Stimulated activated CD4-positive, alpha-beta T cell treated with anti-CD3 and anti-CD28 coated beads, Interleukin-4, amount 100 ng/mL, for 24 hours (primary cell): ENCODE data around the gene BCL2A1.
"Not testable (repeated sequence)": the region's sequence is repeated elsewhere in the genome, so short reads cannot be mapped to it uniquely, and the experiment has no call there.

ENCODE experiments used
- DNase-seq: peaks from one replicate; pipeline ENCODE4 v3.0.0-alpha.2; 2020

The BCL2A1 gene

DNA sequence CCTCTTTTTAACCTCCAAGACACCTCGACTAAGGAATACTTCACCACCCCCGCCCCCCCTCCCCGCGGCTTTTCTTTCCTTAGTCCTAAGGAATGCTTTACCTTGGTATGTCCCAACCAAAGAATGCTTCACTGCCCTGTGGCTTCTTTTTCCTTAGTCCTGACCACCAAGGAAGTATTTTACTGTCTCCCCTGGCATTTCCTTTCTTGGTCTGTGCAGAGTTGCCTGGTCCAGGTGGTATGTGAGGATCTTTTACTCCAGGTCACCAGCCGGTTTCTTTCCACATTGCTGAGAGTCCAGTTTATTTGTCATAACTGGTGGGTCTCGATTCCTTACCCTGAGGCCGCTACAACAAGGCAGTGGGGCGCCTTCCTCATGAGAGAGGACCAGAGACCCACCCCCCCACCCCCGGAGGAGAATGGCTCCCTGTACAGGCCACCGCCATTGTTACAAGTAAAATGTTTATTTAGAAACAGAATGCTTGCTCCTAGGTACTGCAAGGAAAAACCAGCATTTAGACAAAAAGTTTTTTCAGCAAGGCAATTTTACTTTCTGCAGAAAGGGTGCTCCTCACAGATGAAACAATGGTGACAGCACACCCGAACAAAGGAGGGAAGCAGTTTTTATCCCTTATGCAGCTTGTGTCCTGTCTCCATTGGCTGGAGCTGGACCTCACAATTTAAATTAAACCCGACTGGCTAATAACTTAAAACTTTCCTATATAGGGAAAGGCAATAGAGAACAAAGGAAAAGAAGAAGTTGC, 51.1 kb downstream of the BCL2A1 start:
- DNase-seq: no peak

DNA sequence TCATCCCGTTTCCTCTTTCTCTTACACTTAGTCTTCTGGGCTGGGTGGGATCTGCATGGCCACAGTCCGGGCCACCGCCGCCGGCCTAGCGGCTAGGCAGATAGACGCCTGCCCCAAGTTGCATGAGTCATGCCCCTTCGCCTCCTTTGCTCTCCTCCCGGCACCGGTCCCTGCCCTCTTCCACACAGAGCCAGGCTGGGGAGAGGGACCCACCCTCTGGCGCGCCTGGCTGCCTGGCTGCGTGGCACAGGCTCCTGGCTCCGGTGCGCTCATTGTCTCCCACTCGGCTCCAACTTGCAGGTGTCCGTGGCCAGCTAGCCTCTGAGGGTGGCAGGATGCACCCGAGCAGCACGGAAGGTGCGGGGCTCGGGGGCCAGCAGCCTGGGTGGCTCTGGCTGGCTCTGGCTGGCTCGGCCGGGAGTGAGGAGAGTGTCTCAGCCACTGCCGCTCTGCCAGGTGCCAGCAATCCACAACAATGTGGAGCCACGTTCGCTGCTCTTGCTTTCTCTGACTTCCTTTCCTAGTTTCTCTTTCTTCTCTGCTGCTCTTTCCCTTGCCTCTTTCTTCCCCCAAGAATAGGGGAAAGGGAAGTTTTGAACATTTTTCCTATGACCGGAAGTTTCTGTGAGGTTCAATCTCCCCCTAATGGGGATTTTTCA, 51.8 kb downstream of the BCL2A1 start:
- DNase-seq: no peak

DNA sequence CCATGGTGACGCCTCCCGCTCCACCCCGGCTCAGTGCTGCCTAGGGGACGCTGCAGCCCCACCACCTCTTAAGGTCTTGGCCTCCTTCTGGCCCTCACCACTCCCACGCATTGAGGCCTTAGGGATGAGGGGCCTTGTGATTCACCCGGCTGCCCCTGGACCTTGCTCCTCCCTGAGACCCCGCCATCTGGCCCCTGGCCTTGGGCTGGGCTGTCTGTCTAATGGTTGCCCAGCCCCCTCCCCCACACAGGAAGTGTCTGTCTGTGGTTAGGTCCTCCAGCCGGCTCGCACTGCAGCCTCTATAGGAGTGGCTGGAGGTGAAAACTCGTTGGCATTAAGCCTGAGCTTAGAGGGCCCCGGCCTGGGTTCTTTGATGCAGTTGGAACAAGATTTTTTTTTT, 52.7 kb downstream of the BCL2A1 start:
- no peak for DNase-seq

- DNase-seq: no peak
These were observed 54.4 kb downstream of the BCL2A1 start for GRCh38 chr15:79916502-79917132.

DNA sequence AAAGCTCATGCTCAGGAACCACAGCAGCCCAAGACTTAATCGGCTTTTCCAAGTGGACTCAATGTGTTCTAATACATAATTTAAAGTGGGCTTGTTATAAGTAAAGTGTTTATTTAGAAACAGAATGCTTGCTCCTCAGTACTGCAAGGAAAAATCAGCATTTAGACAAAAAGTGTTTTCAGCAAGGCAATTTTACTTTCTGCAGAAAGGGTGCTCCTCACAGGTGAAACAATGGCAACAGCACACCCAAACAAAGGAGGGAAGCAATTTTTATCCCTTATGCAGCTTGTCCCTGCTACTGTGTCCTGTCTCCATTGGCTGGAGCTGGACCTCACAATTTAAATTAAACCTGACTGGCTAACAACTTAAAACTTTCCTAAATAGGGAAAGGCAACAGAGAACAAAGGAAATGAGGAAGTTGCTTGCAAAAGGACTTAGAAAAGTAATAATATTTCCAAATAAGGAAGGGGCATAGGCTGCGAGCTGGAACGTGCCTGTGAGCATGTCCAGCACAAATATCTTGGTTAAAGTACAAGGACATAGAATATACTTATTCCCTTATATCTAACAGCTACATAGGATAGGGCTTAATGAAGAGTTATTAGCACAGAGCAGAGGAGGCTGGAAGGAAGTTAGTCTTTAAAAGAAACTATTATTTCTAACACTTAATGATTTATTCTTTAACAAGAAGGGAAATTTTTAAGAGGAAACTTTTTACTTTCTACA, 55.1 kb downstream of the BCL2A1 start:
- not testable (repeated sequence) for DNase-seq

DNA sequence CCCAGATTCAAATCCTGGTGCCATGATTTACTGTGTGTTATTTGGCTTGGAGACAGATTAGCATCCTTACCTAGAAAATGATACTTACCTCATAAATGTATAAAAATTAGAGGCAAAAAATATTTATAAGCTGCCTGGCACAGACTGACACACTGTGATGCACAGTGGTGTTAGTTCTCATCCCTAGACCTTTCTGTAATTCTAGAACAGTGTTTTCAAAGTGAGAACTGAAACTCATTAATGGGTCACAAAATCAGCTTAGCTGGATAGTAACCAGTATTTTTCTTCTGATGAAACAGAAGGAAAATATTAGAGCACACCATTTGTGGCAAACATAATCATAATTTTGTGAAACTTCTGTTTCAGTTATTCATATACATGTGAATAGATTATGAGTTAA, 56.3 kb downstream of the BCL2A1 start:
- no peak for DNase-seq
